Keratinocyte (primary cell): ENCODE data around the gene PTGR3. TPM values are rescaled to one million over a fixed set of nuclear protein-coding genes. Genes with fewer than 3 reads are reported as not detected.

ENCODE experiments used
- DNase-seq: peaks from one replicate; pipeline ENCODE4 v3.0.0-alpha.2; 2011; ENCODE audit warnings: low read depth, missing footprints, low spot score
- FAIRE-seq: peaks from 2 replicates; lab custom pipeline; 2011; peaks lifted over from hg19 to GRCh38; lab: Jason Lieb, UNC
- H2AFZ ChIP-seq: 2 replicates; pipeline ENCODE4 v1.6.0; 2012; ENCODE audit warnings: low read length, control low read depth, inconsistent platforms; ENCODE audit not compliant: control insufficient read depth
- H3K27ac ChIP-seq: 2 replicates; pipeline ENCODE4 v1.5.1; 2011; ENCODE audit warnings: low read length; ENCODE audit not compliant: control insufficient read depth, insufficient read depth
- H3K27me3 ChIP-seq: 3 replicates; pipeline ENCODE4 v1.6.0; 2011; ENCODE audit warnings: low read length; ENCODE audit not compliant: control insufficient read depth, insufficient read depth; ENCODE audit errors: extremely low read depth
- H3K36me3 ChIP-seq, 2 experiments: 2 replicates in 1 of 2; 3 replicates in 1 of 2; pipeline ENCODE4 v1.5.1; 2011; ENCODE audit warnings: low read length in 2 of 2, mild to moderate bottlenecking in 1 of 2; ENCODE audit not compliant: control insufficient read depth in 2 of 2, insufficient read depth in 2 of 2; ENCODE audit errors: extremely low read depth in 1 of 2
- H3K4me1 ChIP-seq: 3 replicates; pipeline ENCODE4 v1.5.1; 2011; ENCODE audit warnings: low read length; ENCODE audit not compliant: control insufficient read depth, insufficient read depth; ENCODE audit errors: extremely low read depth
- H3K4me2 ChIP-seq: 3 replicates; pipeline ENCODE4 v1.6.0; 2011; ENCODE audit warnings: low read depth, low read length; ENCODE audit not compliant: control insufficient read depth, insufficient read depth; ENCODE audit errors: extremely low read depth
- H3K4me3 ChIP-seq, 3 experiments: fragments of 200-600 bp in 1 of 3; sonication (generic) in 1 of 3; 2 replicates in 2 of 3; 3 replicates in 1 of 3; pipeline ENCODE4 v1.5.1; 2011 to 2016; ENCODE audit warnings: low read length in 3 of 3, mild to moderate bottlenecking in 3 of 3, control low read depth in 2 of 3, inconsistent platforms in 1 of 3, low read depth in 1 of 3, mixed read lengths in 1 of 3, mixed run types in 1 of 3, moderate library complexity in 1 of 3; ENCODE audit not compliant: control insufficient read depth in 2 of 3, insufficient read depth in 2 of 3; ENCODE audit errors: extremely low read depth in 1 of 3
- H3K79me2 ChIP-seq: 2 replicates; pipeline ENCODE4 v1.6.0; 2012; ENCODE audit warnings: low read length; ENCODE audit not compliant: control insufficient read depth, insufficient read depth
- H3K9ac ChIP-seq: 3 replicates; pipeline ENCODE4 v1.6.0; 2011; ENCODE audit warnings: low read length; ENCODE audit not compliant: control insufficient read depth, insufficient read depth; ENCODE audit errors: extremely low read depth
- H3K9me1 ChIP-seq: 3 replicates; pipeline ENCODE4 v1.6.0; 2011; ENCODE audit warnings: low read length; ENCODE audit not compliant: control insufficient read depth, insufficient read depth; ENCODE audit errors: extremely low read depth
- H3K9me3 ChIP-seq: 2 replicates; pipeline ENCODE4 v1.5.1; 2012; ENCODE audit warnings: low read depth, low read length; ENCODE audit not compliant: control insufficient read depth
- H4K20me1 ChIP-seq: 3 replicates; pipeline ENCODE4 v1.6.0; 2011; ENCODE audit warnings: low read length; ENCODE audit not compliant: control insufficient read depth, insufficient read depth; ENCODE audit errors: extremely low read depth
- CTCF ChIP-seq, 3 experiments: IDR thresholded peaks in 1 of 3; conservative IDR thresholded peaks in 1 of 3; optimal IDR thresholded peaks in 1 of 3; 2 replicates in 2 of 3; 3 replicates in 1 of 3; pipeline versions ENCODE3 to v1.5.1; 2011; ENCODE audit warnings: low read length in 3 of 3, mild to moderate bottlenecking in 3 of 3, moderate library complexity in 2 of 3, control low read depth in 1 of 3, inconsistent platforms in 1 of 3; ENCODE audit not compliant: insufficient read depth in 2 of 3; ENCODE audit errors: extremely low read depth in 1 of 3
- EZH2 ChIP-seq: IDR thresholded peaks from one replicate; pipeline ENCODE4 v1.6.1; 2012; ENCODE audit warnings: inconsistent platforms, mild to moderate bottlenecking, low read length, moderate library complexity
- dilution Hi-C: fragments of 300-500 bp; cut with MboI; formaldehyde crosslinking; loops from one replicate; pipeline ENCODE4 v1.7.0; 2020; ENCODE audit warnings: low sequenced_read_pairs; ENCODE audit not compliant: extremely low pct_ligation_motif_present
- polyA plus RNA-seq, 5 experiments: library from polyadenylated mRNA; depleted of rRNA in 3 of 5; stranded (reverse) in 3 of 5; stranded (forward) in 1 of 5; unstranded in 1 of 5; fragments of >200 nt; gene quantifications; 1 replicate in 1 of 5; 2 replicates in 3 of 5; 3 replicates in 1 of 5; pipeline versions ENCODE4 v1.2.1 to v1.2.3, GENCODE V29; 2011 to 2012; ENCODE audit warnings: missing spikeins in 2 of 5, low read depth in 1 of 5, low replicate concordance in 1 of 5

The PTGR3 gene
- polyA plus RNA-seq, 1 donor (not counting 4 experiments of a cell fraction or from before 2014, with no cell fraction given): 25.2 TPM

GRCh38 chr18:75163736-75164135, 45.2 kb downstream of the PTGR3 start:
- peaks cover 5% of the 10 kb centered on the region for H3K27me3 ChIP-seq
- dilution Hi-C loops: no loop called here
- no peak for FAIRE-seq

GRCh38 chr18:75162978-75163377, 46.0 kb downstream of the PTGR3 start:
- Histone ChIP-seq H4K20me1 (no peaks in the 10 kb centered on the region), H3K36me3 (no peaks in the 10 kb centered on the region), H2AFZ (no peak overlapping the region), H3K27me3 (peaks cover 5% of the 10 kb centered on the region), H3K4me1 (no peaks in the 10 kb centered on the region), H3K4me2 (no peak overlapping the region), H3K27ac (no peak overlapping the region), H3K9me3 (no peaks in the 10 kb centered on the region), H3K9ac (no peak overlapping the region), H3K4me3 (no peak overlapping the region), H3K79me2 (no peaks in the 10 kb centered on the region), H3K9me1 (no peaks in the 10 kb centered on the region)
- dilution Hi-C loops: no loop called here
- FAIRE-seq: no peak
- TF ChIP-seq CTCF (optimal IDR thresholded peaks at IDR 0.05 in 1 of 3, IDR thresholded peaks at IDR 0.05 in 1 of 3, conservative IDR thresholded peaks at IDR 0.05 in 1 of 3; ENCODE audit: extremely low read depth in 1 of 3, insufficient read depth in 2 of 3, low read length in 3 of 3) (no peak), EZH2 (no peak)
- no peak for DNase-seq

More at GRCh38 chr18:75163736-75164135, 45.2 kb downstream of the PTGR3 start:
- Histone ChIP-seq H3K4me3 (no peak overlapping the region), H3K9me3 (no peaks in the 10 kb centered on the region), H2AFZ (no peak overlapping the region), H3K4me2 (no peak overlapping the region), H4K20me1 (no peaks in the 10 kb centered on the region), H3K9ac (no peak overlapping the region), H3K36me3 (no peaks in the 10 kb centered on the region), H3K27ac (no peak overlapping the region), H3K79me2 (no peaks in the 10 kb centered on the region), H3K9me1 (no peaks in the 10 kb centered on the region), H3K4me1 (no peaks in the 10 kb centered on the region)
- DNase-seq: no peak
- no peak for TF ChIP-seq EZH2
- TF ChIP-seq CTCF (optimal IDR thresholded peaks at IDR 0.05 in 1 of 3, IDR thresholded peaks at IDR 0.05 in 1 of 3, conservative IDR thresholded peaks at IDR 0.05 in 1 of 3; ENCODE audit: extremely low read depth in 1 of 3, insufficient read depth in 2 of 3, low read length in 3 of 3): no peak
